Measurements from ENCODE around the gene PTP4A2. TPM values are rescaled to one million over a fixed set of nuclear protein-coding genes. Genes with fewer than 3 reads are reported as not detected.
"Not testable (repeated sequence)": the region's sequence is repeated elsewhere in the genome, so short reads cannot be mapped to it uniquely, and the experiment has no call there.

PTP4A2 gene
- total RNA-seq, 1 experiment from 2014 or later = 393 TPM

DNA sequence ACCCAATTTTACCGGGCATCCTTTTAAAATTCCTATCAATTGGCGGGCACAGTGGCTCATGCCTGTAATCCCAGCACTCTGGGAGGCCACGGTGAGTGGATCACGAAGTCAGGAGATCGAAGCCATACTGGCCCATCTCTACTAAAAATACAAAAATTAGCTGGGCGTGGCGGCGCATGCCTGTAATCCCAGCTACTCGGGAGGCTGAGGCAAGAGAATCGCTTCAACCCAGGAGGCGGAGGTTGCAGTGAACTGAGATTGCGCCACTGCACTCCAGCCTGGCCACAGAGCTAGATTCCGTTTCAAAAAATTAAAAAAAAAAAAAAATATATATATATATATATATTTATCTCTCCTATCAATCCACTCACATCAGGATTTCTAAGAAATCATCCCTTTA, 12.3 kb downstream of the PTP4A2 start:
- DNase-seq (ENCODE audit: low read depth) = not testable (repeated sequence)

DNA sequence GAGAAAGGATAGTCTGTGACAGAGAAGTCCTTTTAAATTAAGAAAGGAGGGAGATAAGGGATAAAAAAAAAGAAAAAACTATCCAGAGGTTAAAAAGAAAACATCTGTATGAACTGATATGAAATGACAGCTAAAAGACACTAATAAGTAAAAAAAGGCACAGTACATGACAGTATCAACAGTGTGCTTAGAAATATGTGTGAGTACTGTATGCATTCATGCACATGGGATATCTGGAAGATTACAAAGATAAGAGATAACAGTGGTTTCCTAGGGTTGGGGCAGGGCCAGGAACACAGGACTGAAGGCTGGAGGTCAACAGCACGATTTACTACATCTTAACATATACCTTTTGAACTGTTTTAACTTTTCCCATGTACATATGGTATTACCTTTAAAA, 13.3 kb downstream of the PTP4A2 start:
- no peak for DNase-seq (ENCODE audit: low read depth)

- no peak for DNase-seq (ENCODE audit: low read depth)
Observed at GRCh38 chr1:31923901-31924535, 14.2 kb downstream of the PTP4A2 start.

- no peak for DNase-seq (ENCODE audit: low read depth)
Observed at GRCh38 chr1:31920956-31921355, 17.2 kb downstream of the PTP4A2 start.

DNA sequence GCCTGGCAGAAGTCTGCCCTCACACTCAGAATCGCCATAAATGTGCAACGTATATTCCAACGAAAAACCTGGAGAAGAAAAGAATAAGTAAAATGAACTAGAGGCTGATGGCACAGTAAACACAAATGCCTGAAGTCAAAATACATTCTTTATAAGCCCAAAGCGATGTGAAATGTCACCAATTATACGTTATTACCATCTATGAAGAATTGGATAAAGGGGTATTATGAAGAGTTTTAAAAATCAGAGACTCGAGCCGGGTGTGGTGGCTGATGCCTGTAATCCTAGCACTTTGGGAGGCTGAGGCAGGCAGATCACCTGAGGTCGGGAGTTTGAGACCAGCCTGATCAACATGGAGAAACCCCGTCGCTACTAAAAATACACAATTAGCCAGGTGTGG, 18.6 kb downstream of the PTP4A2 start:
- DNase-seq (ENCODE audit: low read depth) = no peak

- DNase-seq (ENCODE audit: low read depth) = no peak
Observed at GRCh38 chr1:31915438-31915837, 22.7 kb downstream of the PTP4A2 start.

- DNase-seq (ENCODE audit: low read depth) = no peak
Observed at GRCh38 chr1:31913968-31914367, 24.2 kb downstream of the PTP4A2 start.

DNA sequence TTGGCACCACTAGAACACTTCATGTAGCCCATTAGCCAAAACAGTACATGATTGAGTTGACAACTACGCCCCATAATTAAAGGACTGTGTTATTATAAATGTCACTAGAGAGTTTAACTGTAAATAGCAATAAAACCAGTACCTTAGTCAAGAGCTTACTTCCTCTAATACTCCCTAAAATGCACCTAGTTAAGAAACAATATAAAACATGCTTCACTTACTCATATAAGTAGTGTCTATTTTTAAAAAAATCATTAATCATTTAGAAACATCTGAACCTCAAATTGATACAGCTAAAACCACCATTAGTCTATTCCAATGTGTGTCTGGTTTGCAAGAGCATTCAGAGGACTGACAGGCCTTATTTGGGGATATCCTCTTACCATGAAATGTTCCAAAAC, 25.3 kb downstream of the PTP4A2 start:
- no peak for DNase-seq (ENCODE audit: low read depth)

GRCh38 chr1:31911994-31912780, 26.0 kb downstream of the PTP4A2 start:
- no peak for DNase-seq (ENCODE audit: low read depth)

DNA sequence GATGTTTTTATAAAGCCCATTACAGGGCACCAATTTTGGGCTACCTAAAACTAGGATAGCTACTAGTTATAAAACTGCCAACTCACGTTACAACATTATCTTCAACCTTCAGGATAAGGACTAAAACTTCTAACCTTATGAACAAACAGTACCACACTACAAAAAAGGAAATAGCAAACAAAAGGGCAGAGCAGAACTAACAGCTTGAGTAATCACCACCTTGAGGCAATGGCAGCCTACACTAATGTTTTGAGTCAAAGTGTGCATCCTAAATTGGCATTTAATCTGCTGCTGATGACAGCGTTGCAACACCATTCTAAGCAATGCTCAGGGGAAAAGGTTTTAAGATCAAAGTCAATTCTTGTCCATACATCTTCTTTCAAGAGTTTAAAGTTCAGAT, 27.2 kb downstream of the PTP4A2 start:
- no peak for DNase-seq (ENCODE audit: low read depth)

DNA sequence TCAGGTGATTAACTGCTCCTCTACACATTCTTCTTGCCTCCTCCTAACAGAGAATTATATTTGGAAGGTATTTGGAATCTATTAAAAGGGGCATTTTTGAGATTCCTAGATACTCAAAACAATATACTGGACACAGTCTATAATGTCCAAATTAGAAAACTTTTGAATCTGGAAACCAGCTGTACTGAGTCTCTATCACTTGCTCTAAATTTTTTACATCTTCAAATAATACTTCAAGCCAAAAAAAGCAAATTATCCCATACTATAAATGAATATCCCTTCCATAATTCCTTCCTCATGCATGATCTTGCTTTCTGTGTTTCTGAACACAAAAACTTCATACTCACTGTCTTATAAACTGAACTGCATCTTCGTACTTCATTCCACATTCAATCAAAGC, 28.5 kb downstream of the PTP4A2 start:
- DNase-seq (ENCODE audit: low read depth) = no peak

- no peak for DNase-seq (ENCODE audit: low read depth)
Observed at GRCh38 chr1:31906557-31906956, 31.6 kb downstream of the PTP4A2 start.

DNA sequence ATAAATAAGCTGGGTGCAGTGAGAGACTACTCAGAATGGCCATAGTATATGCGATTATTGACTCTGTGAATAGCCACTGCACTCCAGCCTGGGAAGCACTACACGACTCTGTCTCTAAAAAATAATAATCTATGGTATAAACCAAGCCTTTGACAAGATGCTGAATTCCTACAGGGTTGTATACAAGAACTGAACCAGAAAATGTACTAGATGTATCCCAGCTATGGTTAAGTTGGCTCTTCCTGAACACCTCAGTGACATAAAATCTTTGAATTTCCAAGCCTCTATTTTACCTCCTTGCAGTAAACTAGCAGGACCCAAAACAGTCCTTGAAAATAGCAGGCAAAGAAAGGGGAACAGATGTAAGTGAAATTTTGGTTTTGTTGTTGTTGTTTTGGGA, 32.5 kb downstream of the PTP4A2 start:
- DNase-seq (ENCODE audit: low read depth) = no peak

- no peak for DNase-seq (ENCODE audit: low read depth)
Observed at GRCh38 chr1:31905093-31905509, 33.1 kb downstream of the PTP4A2 start.

DNA sequence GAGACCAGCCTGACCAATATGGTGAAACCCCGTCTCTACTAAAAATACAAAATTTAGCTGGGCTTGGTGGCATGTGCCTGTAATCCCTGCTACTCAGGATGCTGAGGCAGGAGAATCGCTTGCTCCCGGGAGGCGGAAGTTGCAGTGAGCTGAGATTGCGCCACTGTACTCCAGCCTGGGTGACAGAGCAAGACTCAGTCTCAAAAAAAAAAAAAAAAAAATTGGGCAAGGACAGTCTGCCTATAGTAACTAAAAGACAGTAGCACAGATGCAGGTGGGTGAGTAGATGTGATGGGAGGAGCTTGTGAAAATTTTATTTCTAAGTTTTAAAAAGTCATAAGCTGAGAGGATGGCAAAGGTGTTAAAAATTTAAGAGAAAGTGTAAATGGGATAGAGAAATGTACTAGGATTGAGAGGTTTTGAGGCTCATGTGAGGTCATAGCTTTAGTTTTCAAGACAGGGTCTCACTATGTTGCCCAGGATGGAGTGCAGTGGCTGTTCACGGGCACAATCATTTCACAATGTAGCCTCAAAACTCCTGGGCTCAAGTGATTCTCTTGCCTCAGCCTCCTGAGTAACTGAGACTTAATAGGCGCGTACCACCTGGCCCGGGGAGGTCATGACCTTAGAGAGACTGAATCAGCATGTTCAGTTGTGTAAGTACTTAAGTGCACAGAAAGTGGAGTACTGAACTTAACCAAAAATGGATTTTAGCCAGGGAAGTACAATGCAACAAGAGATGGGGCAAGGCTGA, 33.7 kb downstream of the PTP4A2 start:
- DNase-seq (ENCODE audit: low read depth) = no peak

GRCh38 chr1:31902510-31902860, 35.7 kb downstream of the PTP4A2 start:
- no peak for DNase-seq (ENCODE audit: low read depth)

DNA sequence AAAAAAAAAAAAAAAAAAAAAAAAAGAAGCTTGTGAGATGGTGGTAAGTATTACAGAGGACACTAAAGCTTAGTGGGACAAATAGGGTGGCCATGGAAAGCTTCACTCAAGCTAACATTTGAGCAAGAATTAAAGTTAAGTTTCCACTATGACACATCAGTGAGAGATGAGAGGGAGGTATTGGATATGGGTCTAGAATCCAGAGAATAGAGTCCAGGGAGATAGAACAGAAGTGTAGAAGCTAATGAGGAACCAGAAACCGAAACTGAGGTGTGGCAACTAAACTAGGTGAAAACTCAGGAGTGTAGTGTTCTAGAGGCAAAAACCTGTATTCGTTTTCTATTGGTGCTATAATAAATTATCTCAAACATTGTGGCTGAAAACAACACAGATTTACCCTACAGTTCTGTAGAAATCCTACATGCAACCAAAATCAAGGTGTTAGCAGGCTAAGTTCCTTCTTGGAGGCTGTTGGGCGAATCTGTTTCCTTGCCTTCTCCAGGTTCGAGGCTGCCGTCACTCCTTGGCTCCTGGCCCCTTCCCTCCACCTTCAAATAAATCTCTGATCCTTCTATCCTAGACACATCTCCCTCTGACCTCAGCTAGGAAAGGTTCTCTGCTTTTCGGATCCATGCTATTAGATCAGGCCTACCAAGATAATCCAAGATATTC, 36.2 kb downstream of the PTP4A2 start:
- no peak for DNase-seq (ENCODE audit: low read depth)

GRCh38 chr1:31900790-31901189, 37.4 kb downstream of the PTP4A2 start:
- DNase-seq (ENCODE audit: low read depth) = no peak

DNA sequence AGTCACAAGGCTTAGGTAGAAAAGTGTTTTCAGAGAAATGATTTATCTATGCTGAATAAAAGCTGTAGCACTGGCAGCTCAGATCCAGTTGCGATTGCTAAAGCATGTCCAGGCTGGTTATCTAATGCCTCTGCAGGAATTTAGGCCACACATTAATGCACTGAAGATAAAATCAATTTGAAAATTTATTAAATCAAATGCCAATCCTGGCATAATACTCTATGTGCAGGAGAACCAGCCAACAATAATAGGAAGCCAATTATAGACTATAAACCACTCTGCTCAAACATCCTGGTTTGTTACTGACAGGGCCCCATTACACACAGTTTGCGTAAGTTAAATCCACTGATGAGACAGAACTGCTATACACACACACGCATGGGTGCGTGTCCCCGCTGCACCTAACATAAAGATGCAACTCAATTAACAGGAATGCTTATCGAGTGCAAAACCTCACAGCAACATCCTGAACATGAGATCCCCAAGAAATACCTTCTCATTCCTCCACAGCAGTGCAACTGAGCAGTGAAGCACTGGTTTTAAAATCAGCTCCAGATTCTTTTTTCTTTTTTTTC, 40.6 kb downstream of the PTP4A2 start:
- DNase-seq (ENCODE audit: low read depth) = no peak

GRCh38 chr1:31895474-31896198, 42.5 kb downstream of the PTP4A2 start:
- not testable (repeated sequence) for DNase-seq (ENCODE audit: low read depth)

- no peak for DNase-seq (ENCODE audit: low read depth)
Observed at GRCh38 chr1:31891280-31891679, 46.9 kb downstream of the PTP4A2 start.

All from Daoy (cell line).